Naive B cell (primary cell): ENCODE data around the gene HNRNPH1. TPM values are rescaled to one million over a fixed set of nuclear protein-coding genes. Genes with fewer than 3 reads are reported as not detected.

Source experiments
- ATAC-seq, 2 donors: fragments of 150-1000 bp; cut with Tn5 transposase; 2 replicates each; pipeline ENCODE4 v1.10.0; 2021; ENCODE audit warnings: low read depth in 2 of 2, mild to moderate bottlenecking in 2 of 2, moderate library complexity in 2 of 2
- DNase-seq: peaks from one replicate; pipeline ENCODE4 v3.0.0; 2022
- H3K27ac Mint-ChIP-seq, 6 donors: one replicate each; pipeline ENCODE4 v1.8.0; 2020 to 2022; ENCODE audit warnings: mild to moderate bottlenecking in 6 of 6, mixed read lengths in 6 of 6, moderate library complexity in 5 of 6, inconsistent platforms in 2 of 6
- H3K27me3 Mint-ChIP-seq, 3 donors: one replicate each; pipeline ENCODE4 v1.8.0; 2021 to 2022; ENCODE audit warnings: mixed read lengths in 3 of 3, mild to moderate bottlenecking in 1 of 3
- H3K36me3 Mint-ChIP-seq, 2 donors: one replicate each; pipeline ENCODE4 v1.8.0; 2020 to 2022; ENCODE audit warnings: mixed read lengths in 2 of 2, inconsistent platforms in 1 of 2, mild to moderate bottlenecking in 1 of 2
- H3K4me1 Mint-ChIP-seq, 3 donors: one replicate each; pipeline ENCODE4 v1.8.0; 2020 to 2022; ENCODE audit warnings: mixed read lengths in 3 of 3, inconsistent platforms in 1 of 3, mild to moderate bottlenecking in 1 of 3, moderate library complexity in 1 of 3
- H3K4me3 Mint-ChIP-seq, 8 donors: one replicate each; pipeline ENCODE4 v1.8.0; 2020 to 2022; ENCODE audit warnings: mild to moderate bottlenecking in 8 of 8, mixed read lengths in 8 of 8, moderate library complexity in 8 of 8, inconsistent platforms in 2 of 8
- H3K9me3 Mint-ChIP-seq, 7 donors: one replicate each; pipeline ENCODE4 v1.8.0; 2020 to 2022; ENCODE audit warnings: mixed read lengths in 7 of 7, mild to moderate bottlenecking in 5 of 7, inconsistent platforms in 2 of 7, moderate library complexity in 1 of 7
- polyA plus RNA-seq, 6 donors: library from polyadenylated mRNA; unstranded; fragments of 300-500 nt; fragmentation: Illumina TruSeq; gene quantifications; one replicate each; pipeline ENCODE4 v1.2.3, GENCODE V29; 2021; ENCODE audit warnings: low read depth in 6 of 6

The HNRNPH1 gene
- polyA plus RNA-seq, 6 donors from 2014 or later, result 21.4 to 139 (median 111) TPM

DNA sequence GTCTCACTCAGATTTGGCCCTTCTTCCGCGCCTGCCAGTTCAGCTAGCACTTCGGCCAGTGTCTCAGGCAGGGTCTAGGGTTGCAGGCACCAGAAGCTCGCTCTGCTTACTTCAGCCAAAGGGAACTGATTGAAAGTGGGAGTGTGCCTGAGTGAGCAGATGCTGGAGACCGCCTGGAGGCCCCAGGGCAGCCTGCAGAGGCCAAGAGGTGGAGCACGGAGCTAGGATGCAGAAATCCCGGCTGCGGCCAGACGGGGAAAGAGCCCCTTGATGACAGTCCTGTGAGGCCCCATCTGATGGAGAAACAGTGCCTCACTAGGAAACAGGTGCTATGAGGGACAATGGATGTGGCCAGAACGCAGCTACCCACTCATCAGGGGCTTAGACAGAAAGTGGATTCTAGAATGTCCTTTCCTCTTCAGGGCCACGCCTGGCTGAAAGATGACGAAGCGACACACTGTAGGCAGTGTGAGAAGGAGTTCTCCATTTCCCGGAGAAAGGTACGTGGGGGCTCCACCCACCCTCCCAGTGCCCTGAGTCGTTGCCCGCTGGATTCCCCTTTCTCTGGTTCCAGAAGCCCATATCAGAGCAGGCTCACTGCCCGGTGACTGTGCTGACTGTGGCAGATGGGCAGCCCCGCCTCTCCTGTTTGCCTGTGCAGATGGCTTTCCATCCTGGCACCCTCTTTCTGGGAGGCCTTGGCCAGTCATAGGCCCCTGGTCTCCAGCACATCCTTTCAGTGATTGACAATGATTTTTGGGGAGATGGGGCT is 16.1 kb downstream of the HNRNPH1 start:
- DNase-seq (no peak), ATAC-seq (peak in 1 of 2 donors; percentile 4)
- H3K27me3 Mint-ChIP-seq, result no peaks in the 10 kb centered on the region
- no peaks in the 10 kb centered on the region for H3K9me3 Mint-ChIP-seq
- H3K4me3 Mint-ChIP-seq, result no peak overlapping the region
- H3K36me3 Mint-ChIP-seq, result peaks cover 17% of the 10 kb centered on the region in 2 donors
- peak overlapping the region in 3 of 6 donors; percentile 18 to 76 (median 20) for H3K27ac Mint-ChIP-seq
- peaks cover 6 to 12% (median 8%) of the 10 kb centered on the region in 3 donors for H3K4me1 Mint-ChIP-seq

DNA sequence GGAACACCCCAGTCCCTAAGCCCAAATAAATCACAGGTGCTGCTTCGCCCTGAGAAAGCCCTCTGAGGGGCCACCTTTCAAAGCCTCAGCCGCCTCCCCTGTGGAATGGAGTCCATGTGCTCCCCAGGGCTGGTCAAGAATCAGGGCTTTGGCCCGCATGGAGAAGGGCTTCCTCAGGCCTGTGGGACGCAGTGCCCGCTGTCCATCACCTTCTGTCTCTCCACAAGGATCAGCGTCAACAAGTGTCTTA is 16.6 kb downstream of the HNRNPH1 start:
- peaks cover 13 to 16% of the 10 kb centered on the region in 2 donors for H3K36me3 Mint-ChIP-seq
- H3K4me1 Mint-ChIP-seq, result peaks cover 3 to 10% (median 6%) of the 10 kb centered on the region in 3 donors
- H3K27ac Mint-ChIP-seq, result peak overlapping the region in 2 of 6 donors; percentile 38 to 74
- no peak overlapping the region for H3K4me3 Mint-ChIP-seq
- DNase-seq (no peak), ATAC-seq (no peak)
- no peaks in the 10 kb centered on the region for H3K9me3 Mint-ChIP-seq
- H3K27me3 Mint-ChIP-seq, result no peaks in the 10 kb centered on the region

DNA sequence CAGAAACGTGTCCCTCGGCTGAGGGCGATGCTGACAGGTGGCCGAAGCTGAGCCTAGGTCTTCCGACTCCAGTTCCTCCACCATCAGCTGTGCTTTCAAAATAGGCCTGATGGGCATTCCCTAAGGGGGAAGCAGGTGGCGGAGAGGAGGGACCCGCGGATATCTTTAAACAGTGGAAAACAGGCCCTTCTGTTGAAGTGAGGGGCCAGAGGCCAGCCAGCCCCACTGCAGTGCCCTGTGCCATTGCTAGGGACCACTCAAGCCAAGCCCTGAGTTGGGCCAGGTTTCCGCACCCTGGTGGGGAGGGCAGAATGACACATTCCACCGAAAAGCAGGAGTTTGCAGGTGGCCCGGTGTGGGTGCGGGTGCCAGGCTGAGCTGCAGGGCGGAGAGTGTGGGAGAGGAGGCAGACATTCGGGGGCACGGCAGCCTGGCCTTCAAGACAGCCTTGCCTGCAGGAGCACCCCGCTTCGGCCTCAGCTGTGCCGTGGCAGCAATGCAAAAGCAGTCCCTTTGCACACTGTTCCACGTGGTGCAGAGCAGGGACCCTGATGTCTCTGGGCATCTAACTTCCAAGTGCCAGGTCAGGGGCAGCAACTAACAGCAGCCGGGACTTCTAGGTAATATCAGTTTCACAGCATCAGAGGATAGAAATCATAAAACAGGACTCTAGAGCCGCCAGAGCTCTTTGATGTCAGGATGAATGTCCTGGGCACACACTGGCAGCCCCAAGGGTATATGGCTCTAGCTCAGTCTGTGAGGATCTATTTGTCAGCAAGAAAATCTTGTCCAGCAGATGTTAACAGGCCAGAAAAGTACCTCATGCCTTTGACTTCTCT is 17.2 kb downstream of the HNRNPH1 start:
- ATAC-seq, result no peak
- DNase-seq, result no peak
- Mint-ChIP-seq H3K4me3 (no peak overlapping the region), H3K9me3 (no peaks in the 10 kb centered on the region), H3K27ac (peak overlapping the region in 3 of 6 donors; percentile 36 to 90 (median 38)), H3K27me3 (no peaks in the 10 kb centered on the region), H3K36me3 (peaks cover 9 to 12% of the 10 kb centered on the region in 2 donors), H3K4me1 (peaks cover 0 to 8% (median 6%) of the 10 kb centered on the region in 3 donors)

DNA sequence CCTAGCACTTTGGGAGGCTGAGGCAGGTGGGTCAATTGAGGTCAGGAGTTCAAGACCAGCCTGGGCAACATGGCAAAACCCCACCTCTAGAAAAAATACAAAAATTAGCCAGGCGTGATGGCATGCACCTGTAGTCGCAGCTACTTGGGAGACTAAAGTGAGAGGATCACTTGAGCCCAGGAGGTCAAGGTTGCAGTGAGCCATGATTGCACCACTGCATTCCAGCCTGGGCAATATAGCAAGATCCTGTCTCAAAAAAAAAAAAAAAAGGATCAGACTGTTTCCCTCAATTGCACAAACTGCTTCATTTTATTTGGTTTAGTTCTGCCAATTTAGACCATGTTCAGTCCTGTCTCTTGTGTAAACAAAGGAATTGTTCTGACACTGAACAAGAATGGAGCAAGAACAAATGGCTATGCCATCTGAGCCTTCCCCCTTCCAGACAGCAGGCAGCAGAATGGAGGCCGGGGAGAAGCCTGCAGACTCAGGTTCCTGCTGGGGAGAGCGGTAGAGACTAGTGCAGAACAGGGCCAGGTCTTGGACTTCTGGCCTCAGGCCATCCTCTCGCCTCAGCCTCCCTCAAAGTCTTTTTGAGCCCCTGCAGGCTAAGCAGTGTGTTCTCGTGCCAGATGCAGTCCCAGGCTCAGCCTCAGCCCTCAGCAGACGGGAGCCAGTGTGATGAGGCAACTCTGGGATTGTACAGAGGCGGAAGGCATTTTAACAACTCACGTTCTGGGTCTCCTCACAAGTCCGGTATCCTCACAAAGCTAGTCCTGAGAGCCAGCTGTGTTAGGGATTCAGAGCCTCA is 18.2 kb downstream of the HNRNPH1 start:
- no peaks in the 10 kb centered on the region for H3K27me3 Mint-ChIP-seq
- peaks cover 0 to 8% (median 2%) of the 10 kb centered on the region in 3 donors for H3K4me1 Mint-ChIP-seq
- H3K4me3 Mint-ChIP-seq, result no peak overlapping the region
- ATAC-seq (no peak), DNase-seq (no peak)
- peaks cover 9 to 12% of the 10 kb centered on the region in 2 donors for H3K36me3 Mint-ChIP-seq
- H3K9me3 Mint-ChIP-seq, result no peaks in the 10 kb centered on the region
- H3K27ac Mint-ChIP-seq, result peak overlapping the region in 5 of 6 donors; percentile 36 to 83 (median 57)

DNA sequence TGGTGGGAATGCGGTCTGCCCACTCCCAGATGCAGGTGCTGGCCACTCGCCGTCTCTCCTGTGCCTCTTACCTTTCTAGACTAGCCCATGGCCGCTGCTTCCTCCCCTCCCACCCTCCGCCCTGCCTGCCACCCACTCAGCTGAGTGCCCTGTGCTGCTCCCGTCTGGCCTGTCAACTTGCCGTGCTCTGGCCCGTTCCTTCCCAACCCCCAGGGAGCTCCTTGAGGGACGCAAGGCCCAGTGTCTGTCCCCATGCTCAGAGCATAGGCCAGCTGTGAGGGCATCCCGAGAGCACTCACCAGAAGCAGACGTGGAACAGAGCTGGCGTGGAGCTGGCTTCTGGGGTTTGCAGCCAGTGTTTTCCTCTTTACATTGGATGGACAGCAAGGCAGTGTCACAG is 20.2 kb downstream of the HNRNPH1 start:
- no peak for DNase-seq
- Mint-ChIP-seq H3K27me3 (no peaks in the 10 kb centered on the region), H3K27ac (no peak overlapping the region), H3K4me1 (peaks cover 0 to 5% (median 2%) of the 10 kb centered on the region in 3 donors), H3K9me3 (no peaks in the 10 kb centered on the region), H3K4me3 (no peak overlapping the region), H3K36me3 (peaks cover 5 to 7% of the 10 kb centered on the region in 2 donors)
- ATAC-seq, result no peak

DNA sequence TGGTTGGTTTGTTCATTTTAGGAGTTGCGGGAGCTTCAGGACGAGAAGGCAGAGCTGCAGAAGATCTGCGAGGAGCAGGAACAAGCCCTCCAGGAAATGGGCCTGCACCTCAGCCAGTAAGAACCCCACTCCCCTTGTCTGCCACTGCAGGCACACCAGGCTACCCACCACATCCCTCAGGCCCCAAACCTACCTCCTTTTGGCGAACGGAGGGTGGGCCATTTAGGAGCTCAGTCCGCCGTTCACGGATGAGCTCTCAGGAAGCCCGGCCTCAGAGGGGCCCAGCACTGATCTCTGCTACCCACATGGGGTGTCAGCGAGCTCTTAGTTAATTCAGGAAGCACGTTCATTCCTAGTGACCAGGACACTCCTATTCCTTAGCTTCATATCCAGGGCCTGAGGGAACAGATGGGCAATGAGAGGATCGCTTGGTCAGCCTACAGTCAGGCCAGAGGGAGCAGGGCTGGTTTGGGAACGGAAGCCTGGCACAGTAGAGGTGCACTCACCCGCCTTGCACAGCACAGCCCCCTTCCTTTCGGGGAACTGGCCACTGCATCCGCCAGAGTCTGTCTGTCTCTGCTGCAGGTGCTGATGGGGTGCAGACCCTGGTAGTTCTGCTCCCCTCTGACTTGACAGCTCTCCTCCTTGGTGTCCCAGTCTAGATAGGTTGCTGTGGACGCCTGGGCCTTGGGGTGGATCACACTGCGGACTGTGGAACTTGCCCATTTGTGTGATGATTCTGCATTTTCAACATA is 21.4 kb downstream of the HNRNPH1 start:
- Mint-ChIP-seq H3K27ac (peak overlapping the region in 2 of 6 donors; percentile 36 to 43), H3K9me3 (no peaks in the 10 kb centered on the region), H3K36me3 (peaks cover 5 to 9% of the 10 kb centered on the region in 2 donors), H3K4me1 (peaks cover 0 to 5% (median 0%) of the 10 kb centered on the region in 3 donors), H3K27me3 (no peaks in the 10 kb centered on the region), H3K4me3 (no peak overlapping the region)
- DNase-seq (no peak), ATAC-seq (no peak)

DNA sequence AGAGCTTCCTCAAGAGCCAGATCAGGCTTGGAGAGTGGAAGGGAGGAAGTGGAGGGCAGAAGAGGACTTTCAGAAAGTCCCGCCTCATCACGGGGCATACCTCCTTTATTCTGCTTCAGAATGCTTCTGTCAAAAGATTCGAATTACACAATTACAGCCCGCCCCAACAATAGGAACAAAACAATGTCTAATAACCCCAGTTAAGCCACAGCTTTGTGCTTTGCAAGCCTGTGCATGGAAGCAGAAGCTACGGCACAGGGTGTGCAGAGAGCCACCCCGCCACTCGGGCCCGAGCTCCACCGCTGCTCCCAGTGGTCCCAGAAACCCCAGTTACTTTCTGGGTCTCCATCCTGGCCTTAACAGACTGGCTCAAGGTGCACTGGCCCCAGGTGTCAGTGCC is 23.5 kb downstream of the HNRNPH1 start:
- Mint-ChIP-seq H3K4me3 (no peak overlapping the region), H3K4me1 (peaks cover 0 to 5% (median 0%) of the 10 kb centered on the region in 3 donors), H3K9me3 (no peaks in the 10 kb centered on the region), H3K27me3 (no peaks in the 10 kb centered on the region), H3K36me3 (peaks cover 9 to 11% of the 10 kb centered on the region in 2 donors), H3K27ac (no peak overlapping the region)
- ATAC-seq, result no peak
- no peak for DNase-seq

DNA sequence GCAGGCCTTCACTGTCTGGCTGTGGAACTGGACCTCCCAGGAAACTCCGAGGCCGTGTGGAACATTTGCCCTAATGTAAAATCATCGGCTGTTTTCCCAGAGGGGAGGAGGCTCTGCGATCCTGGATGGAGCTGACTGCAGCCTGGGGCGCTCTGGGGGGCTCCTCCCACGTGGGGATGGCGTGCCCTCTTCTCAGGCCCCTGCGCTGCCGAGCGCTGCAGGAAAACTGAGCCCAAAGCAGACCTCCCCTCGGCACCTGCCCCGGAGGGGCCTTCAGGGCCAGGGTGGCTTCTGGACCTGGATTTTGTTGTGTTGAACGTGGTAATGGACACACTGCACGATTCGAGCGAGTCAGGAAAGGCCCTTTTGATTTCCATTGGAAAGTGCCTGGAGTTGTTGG is 23.9 kb downstream of the HNRNPH1 start:
- H3K4me1 Mint-ChIP-seq, result peaks cover 0 to 5% (median 0%) of the 10 kb centered on the region in 3 donors
- H3K36me3 Mint-ChIP-seq, result peaks cover 9 to 11% of the 10 kb centered on the region in 2 donors
- H3K9me3 Mint-ChIP-seq, result no peaks in the 10 kb centered on the region
- no peak for DNase-seq
- H3K4me3 Mint-ChIP-seq, result no peak overlapping the region
- no peak overlapping the region for H3K27ac Mint-ChIP-seq
- no peak for ATAC-seq
- H3K27me3 Mint-ChIP-seq, result no peaks in the 10 kb centered on the region

DNA sequence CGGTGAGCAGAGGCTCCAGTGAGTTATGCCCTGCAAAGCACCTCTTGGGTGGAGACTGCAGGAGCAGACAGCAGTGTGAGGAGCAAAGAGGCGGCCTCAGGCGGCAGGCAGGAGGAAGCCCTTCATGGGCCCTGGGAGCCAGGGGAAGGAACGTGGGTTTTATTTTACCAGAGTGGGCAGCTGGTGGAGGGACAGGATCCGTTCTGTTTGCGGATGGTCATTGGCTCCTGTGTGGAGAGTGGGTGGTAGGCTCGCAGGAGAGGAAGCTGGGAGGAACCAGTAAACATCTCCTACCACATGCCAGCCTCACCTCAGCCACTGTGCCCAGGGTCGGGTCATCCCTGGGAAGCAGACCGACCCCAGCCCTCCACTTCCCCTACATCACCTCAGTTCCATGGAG is 24.4 kb downstream of the HNRNPH1 start:
- H3K27ac Mint-ChIP-seq, result peak overlapping the region in 1 of 6 donors; percentile 69
- DNase-seq (no peak), ATAC-seq (no peak)
- no peak overlapping the region for H3K4me3 Mint-ChIP-seq
- peaks cover 7 to 9% of the 10 kb centered on the region in 2 donors for H3K36me3 Mint-ChIP-seq
- no peaks in the 10 kb centered on the region for H3K27me3 Mint-ChIP-seq
- no peaks in the 10 kb centered on the region for H3K9me3 Mint-ChIP-seq
- peaks cover 0 to 5% (median 0%) of the 10 kb centered on the region in 3 donors for H3K4me1 Mint-ChIP-seq

DNA sequence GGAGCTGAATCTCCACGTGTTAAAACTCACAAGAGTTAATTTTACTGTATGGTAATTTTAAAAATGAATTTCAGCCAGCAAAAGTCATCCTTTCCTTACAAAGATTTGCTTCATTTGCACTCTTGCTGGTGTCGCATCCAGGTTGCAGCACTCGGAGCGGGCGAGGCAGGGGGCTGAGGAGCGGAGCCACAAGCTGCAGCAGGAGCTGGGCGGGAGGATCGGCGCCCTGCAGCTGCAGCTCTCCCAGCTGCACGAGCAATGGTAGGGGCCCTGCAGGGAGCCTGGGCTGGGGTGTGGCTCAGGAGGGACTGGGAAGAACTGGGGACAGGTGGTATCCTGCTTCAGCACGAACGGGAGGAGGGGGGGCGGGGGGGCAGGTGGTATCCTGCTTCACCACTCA is 27.1 kb downstream of the HNRNPH1 start:
- Mint-ChIP-seq H3K4me3 (no peak overlapping the region), H3K27ac (peak overlapping the region in 1 of 6 donors; percentile 69), H3K9me3 (no peaks in the 10 kb centered on the region), H3K36me3 (peaks cover 6 to 25% of the 10 kb centered on the region in 2 donors), H3K4me1 (peaks cover 0 to 5% (median 0%) of the 10 kb centered on the region in 3 donors), H3K27me3 (no peaks in the 10 kb centered on the region)
- ATAC-seq, result no peak
- DNase-seq, result no peak

DNA sequence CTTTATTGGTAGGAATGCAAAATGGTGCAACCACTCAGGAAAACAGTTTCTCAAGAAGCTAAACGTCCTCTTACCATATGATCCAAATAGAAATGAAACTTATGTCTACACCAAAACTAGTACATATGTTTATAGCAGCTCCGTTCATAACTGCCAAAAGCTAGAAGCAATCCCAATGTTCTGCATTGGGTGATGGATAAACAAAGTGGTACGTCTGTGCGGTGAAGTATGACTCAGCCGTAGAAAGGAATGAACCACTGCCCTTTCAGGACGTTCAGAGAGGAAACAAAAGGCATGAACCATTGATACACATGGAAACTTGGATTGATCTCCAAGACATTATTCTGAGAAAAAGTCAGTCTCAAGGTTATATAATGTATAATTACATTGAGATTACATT is 27.6 kb downstream of the HNRNPH1 start:
- DNase-seq (no peak), ATAC-seq (no peak)
- Mint-ChIP-seq H3K27me3 (no peaks in the 10 kb centered on the region), H3K27ac (peak overlapping the region in 1 of 6 donors; percentile 69), H3K4me3 (no peak overlapping the region), H3K9me3 (no peaks in the 10 kb centered on the region), H3K4me1 (peaks cover 0 to 5% (median 0%) of the 10 kb centered on the region in 3 donors), H3K36me3 (peaks cover 6 to 28% of the 10 kb centered on the region in 2 donors)

DNA sequence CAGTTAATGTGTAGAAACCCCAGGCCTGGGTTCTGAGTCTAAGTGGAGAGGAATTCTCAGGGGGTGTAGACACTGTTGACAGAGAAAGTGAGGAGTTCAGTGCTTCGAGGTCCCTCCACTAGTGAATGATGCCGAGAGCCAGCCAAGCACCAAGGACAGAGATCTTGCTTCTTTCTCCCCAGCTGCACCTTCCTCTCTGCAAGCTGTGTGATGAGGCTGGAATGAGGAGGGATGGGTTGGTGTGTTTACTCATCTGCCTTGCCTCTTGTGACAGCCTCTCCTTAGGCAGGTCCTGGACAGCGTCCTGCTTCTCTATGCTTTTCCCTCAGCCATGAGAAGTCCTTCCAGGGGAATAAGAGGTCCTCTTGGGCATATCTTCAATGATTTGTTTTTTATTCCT is 35.3 kb downstream of the HNRNPH1 start:
- H3K27ac Mint-ChIP-seq, result peak overlapping the region in 2 of 6 donors; percentile 31 to 42
- DNase-seq (no peak), ATAC-seq (no peak)
- H3K4me1 Mint-ChIP-seq, result peaks cover 0 to 4% (median 0%) of the 10 kb centered on the region in 3 donors
- no peak overlapping the region for H3K4me3 Mint-ChIP-seq
- peaks cover 13 to 31% of the 10 kb centered on the region in 2 donors for H3K36me3 Mint-ChIP-seq
- no peaks in the 10 kb centered on the region for H3K9me3 Mint-ChIP-seq
- no peaks in the 10 kb centered on the region for H3K27me3 Mint-ChIP-seq
